ENCODE measurements around the gene POLR1C.

The POLR1C gene

GRCh38 chr6:43522547-43523261 is 5.8 kb downstream of the POLR1C start:
- Histone ChIP-seq H3K27ac (ENCODE audit: extremely low read depth, low read depth, low read length) (no peak overlapping the region), H3K9me3 (ENCODE audit: control insufficient read depth, insufficient read depth, low read depth, low read length) (no peaks in the 10 kb centered on the region), H3K36me3 (ENCODE audit: control insufficient read depth in 2 of 2, insufficient read depth in 1 of 2, low read length in 2 of 2) (peaks cover 38 to 91% of the 10 kb centered on the region in 2 experiments), H3K4me3 (ENCODE audit: low read depth, low read length) (no peak overlapping the region), H3K4me1 (ENCODE audit: control insufficient read depth, insufficient read depth, low read length) (peaks cover 5% of the 10 kb centered on the region; the same call in 1 of the 2 replicates)
- CTCF ChIA-PET, result interaction anchor here (0.6 kb wide), 2 partner anchors 89 to 631 kb away, joined by 3 to 4 read pairs; no protein-coding TSS in a partner anchor
- POLR2A ChIA-PET, result interaction anchor here (0.6 to 2.3 kb wide), 5 partner anchors 10 to 53 kb away, joined by 3 to 8 read pairs (median 8); partner anchors contain the start of genes LRRC73 and XPO5
- no peak for TF ChIP-seq ZNF433 (tag by site-specific recombination; IDR thresholded peaks at IDR 0.05; ENCODE audit: low read depth)
- no peak for TF ChIP-seq ZNF16 (tag by site-specific recombination; IDR thresholded peaks at IDR 0.05; ENCODE audit: low read depth)
- TF ChIP-seq ZNF777 (tag by site-specific recombination; IDR thresholded peaks at IDR 0.05; ENCODE audit: borderline replicate concordance), result no peak
- no peak for TF ChIP-seq ZNF548 (tag by site-specific recombination; IDR thresholded peaks at IDR 0.05)
- TF ChIP-seq ZNF423 (tag by site-specific recombination; IDR thresholded peaks at IDR 0.05), result no peak
- TF ChIP-seq PBX3 (CRISPR knock-in tag; IDR thresholded peaks at IDR 0.05), result no peak
- TF ChIP-seq ZNF280D (tag by site-specific recombination; IDR thresholded peaks at IDR 0.05), result no peak
- TF ChIP-seq ZNF558 (tag by site-specific recombination; IDR thresholded peaks at IDR 0.05), result no peak

- H3K4me3 ChIP-seq (ENCODE audit: low read depth, low read length), result no peak overlapping the region
- peaks cover 2% of the 10 kb centered on the region; the same call in 1 of the 2 replicates for H3K4me1 ChIP-seq (ENCODE audit: control insufficient read depth, insufficient read depth, low read length)
- POLR2A ChIA-PET, result interaction anchor here (1.5 kb wide), 1 partner anchor 9 kb away, joined by 4 read pairs; no protein-coding TSS in a partner anchor
- H3K9me3 ChIP-seq (ENCODE audit: control insufficient read depth, insufficient read depth, low read depth, low read length), result no peaks in the 10 kb centered on the region
- peaks cover 39 to 97% of the 10 kb centered on the region in 2 experiments for H3K36me3 ChIP-seq (ENCODE audit: control insufficient read depth in 2 of 2, insufficient read depth in 1 of 2, low read length in 2 of 2)
- TF ChIP-seq ZNF449 (tag by site-specific recombination; IDR thresholded peaks at IDR 0.05) (0 out of 2 replicates have a peak, but pooled peaks have one; percentile 25), ZNF548 (tag by site-specific recombination; IDR thresholded peaks at IDR 0.05) (no peak)
- no peak overlapping the region for H3K27ac ChIP-seq (ENCODE audit: extremely low read depth, low read depth, low read length)
- CTCF ChIA-PET, result interaction anchor here (0.6 kb wide), 1 partner anchor 631 kb away, joined by 4 read pairs; no protein-coding TSS in a partner anchor
Measured at GRCh38 chr6:43523284-43523683, 6.4 kb downstream of the POLR1C start.

- no peaks in the 10 kb centered on the region for H3K4me1 ChIP-seq (ENCODE audit: control insufficient read depth, insufficient read depth, low read length)
- H3K9me3 ChIP-seq (ENCODE audit: control insufficient read depth, insufficient read depth, low read depth, low read length), result no peaks in the 10 kb centered on the region
- no peak overlapping the region for H3K27ac ChIP-seq (ENCODE audit: extremely low read depth, low read depth, low read length)
- H3K36me3 ChIP-seq (ENCODE audit: control insufficient read depth in 2 of 2, insufficient read depth in 1 of 2, low read length in 2 of 2), result peaks cover 51 to 100% of the 10 kb centered on the region in 2 experiments
- ChIA-PET CTCF (no interaction called here), POLR2A (interaction anchor here (0.6 to 1.5 kb wide), 8 partner anchors 8 to 554 kb away, joined by 3 to 7 read pairs (median 5); no protein-coding TSS in a partner anchor)
- H3K4me3 ChIP-seq (ENCODE audit: low read depth, low read length), result no peak overlapping the region
- TF ChIP-seq ZNF140 (tag by site-specific recombination; IDR thresholded peaks at IDR 0.05), result no peak
Measured at GRCh38 chr6:43524483-43524961, 7.6 kb downstream of the POLR1C start.
